ENCODE data around the gene CTBP2. TPM values are rescaled to one million over a fixed set of nuclear protein-coding genes. Genes with fewer than 3 reads are reported as not detected.

CTBP2 gene
- total and polyA plus RNA-seq, 10 of the 15 experiments (the other 5 are each of a cell fraction or from before 2014, with no cell fraction given): 0.02 to 0.72 (median 0.06) TPM; not detected in 2

GRCh38 chr10:125171402-125172306 lies 11.3 kb upstream of the CTBP2 start:
- Histone ChIP-seq H3K4me2 (ENCODE audit: control insufficient read depth, insufficient read depth) (no peak overlapping the region), H3K9me3 (replicated peaks; ENCODE audit: control insufficient read depth, insufficient read depth, low read length) (no peaks in the 10 kb centered on the region), H3K79me2 (ENCODE audit: control insufficient read depth, insufficient read depth, low read length) (no peaks in the 10 kb centered on the region), H3K27me3 (replicated peaks in 1 of 2; ENCODE audit: control insufficient read depth in 2 of 2, insufficient read depth in 2 of 2, low read length in 1 of 2) (peaks cover 0 to 3% of the 10 kb centered on the region in 2 experiments; a peak in 1 of 4 replicates), H3K9ac (ENCODE audit: control insufficient read depth, insufficient read depth, low read length) (no peak overlapping the region), H3K4me3 (no peak overlapping the region), H4K20me1 (ENCODE audit: control insufficient read depth, insufficient read depth) (no peaks in the 10 kb centered on the region), H3K4me1 (ENCODE audit: control insufficient read depth, insufficient read depth, low read length) (no peaks in the 10 kb centered on the region), H3K36me3 (ENCODE audit: control insufficient read depth in 2 of 2, insufficient read depth in 2 of 2, low read length in 1 of 2) (no peaks in the 10 kb centered on the region), H2AFZ (ENCODE audit: control insufficient read depth, low read depth, low read length) (no peak overlapping the region), H3K27ac (ENCODE audit: control insufficient read depth, insufficient read depth) (no peak overlapping the region)
- POLR2A ChIA-PET: no interaction called here
- DNase-seq (ENCODE audit: low read depth, low spot score): no peak
- in situ Hi-C loops (cut with MboI): no loop called here
- 57% methylated on average over 12 of the region's 12 CpGs for WGBS (ENCODE audit: insufficient coverage, insufficient replicate concordance, low lambda C conversion rate, missing lambda C conversion rate)
- no peak for FAIRE-seq
- no peak for ATAC-seq
- SMC1A ChIA-PET (ENCODE audit: uncharacterized antibody, unreplicated experiment): interaction anchor here (0.6 kb wide), 1 partner anchor 1386 kb away, joined by 3 read pairs; no protein-coding TSS in a partner anchor
- BruUV-seq (replicated peaks): no TSS peak
- CTCF ChIA-PET: no interaction called here
- RAD21 ChIA-PET (ENCODE audit: unreplicated experiment): no interaction called here
- intact Hi-C loops (cut with micrococcal nuclease; ENCODE audit: unreplicated experiment): no loop called here
- TF ChIP-seq, protein P1, sequence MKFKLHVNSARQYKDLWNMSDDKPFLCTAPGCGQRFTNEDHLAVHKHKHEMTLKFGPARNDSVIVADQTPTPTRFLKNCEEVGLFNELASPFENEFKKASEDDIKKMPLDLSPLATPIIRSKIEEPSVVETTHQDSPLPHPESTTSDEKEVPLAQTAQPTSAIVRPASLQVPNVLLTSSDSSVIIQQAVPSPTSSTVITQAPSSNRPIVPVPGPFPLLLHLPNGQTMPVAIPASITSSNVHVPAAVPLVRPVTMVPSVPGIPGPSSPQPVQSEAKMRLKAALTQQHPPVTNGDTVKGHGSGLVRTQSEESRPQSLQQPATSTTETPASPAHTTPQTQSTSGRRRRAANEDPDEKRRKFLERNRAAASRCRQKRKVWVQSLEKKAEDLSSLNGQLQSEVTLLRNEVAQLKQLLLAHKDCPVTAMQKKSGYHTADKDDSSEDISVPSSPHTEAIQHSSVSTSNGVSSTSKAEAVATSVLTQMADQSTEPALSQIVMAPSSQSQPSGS (IDR thresholded peaks at IDR 0.05; ENCODE audit: low read length): no peak
- TF ChIP-seq RELB (IDR thresholded peaks at IDR 0.05; ENCODE audit: low read depth): no peak
- TF ChIP-seq SMAD5 (IDR thresholded peaks at IDR 0.05; ENCODE audit: low read depth): no peak
- TF ChIP-seq ZNF24 (IDR thresholded peaks at IDR 0.05): no peak
- no peak for TF ChIP-seq BACH1 (IDR thresholded peaks at IDR 0.05; ENCODE audit: borderline replicate concordance)
- TF ChIP-seq TAF1 (IDR thresholded peaks at IDR 0.05; ENCODE audit: borderline replicate concordance, low read depth, low read length): no peak
- TF ChIP-seq IRF4 (IDR thresholded peaks at IDR 0.05; ENCODE audit: low read depth, low read length): no peak
- no peak for TF ChIP-seq BHLHE40 (IDR thresholded peaks at IDR 0.05; ENCODE audit: borderline replicate concordance in 1 of 2, low read depth in 2 of 2, low read length in 1 of 2)
- no peak for TF ChIP-seq IKZF1 (conservative IDR thresholded peaks at IDR 0.05)
- TF ChIP-seq, protein P2, sequence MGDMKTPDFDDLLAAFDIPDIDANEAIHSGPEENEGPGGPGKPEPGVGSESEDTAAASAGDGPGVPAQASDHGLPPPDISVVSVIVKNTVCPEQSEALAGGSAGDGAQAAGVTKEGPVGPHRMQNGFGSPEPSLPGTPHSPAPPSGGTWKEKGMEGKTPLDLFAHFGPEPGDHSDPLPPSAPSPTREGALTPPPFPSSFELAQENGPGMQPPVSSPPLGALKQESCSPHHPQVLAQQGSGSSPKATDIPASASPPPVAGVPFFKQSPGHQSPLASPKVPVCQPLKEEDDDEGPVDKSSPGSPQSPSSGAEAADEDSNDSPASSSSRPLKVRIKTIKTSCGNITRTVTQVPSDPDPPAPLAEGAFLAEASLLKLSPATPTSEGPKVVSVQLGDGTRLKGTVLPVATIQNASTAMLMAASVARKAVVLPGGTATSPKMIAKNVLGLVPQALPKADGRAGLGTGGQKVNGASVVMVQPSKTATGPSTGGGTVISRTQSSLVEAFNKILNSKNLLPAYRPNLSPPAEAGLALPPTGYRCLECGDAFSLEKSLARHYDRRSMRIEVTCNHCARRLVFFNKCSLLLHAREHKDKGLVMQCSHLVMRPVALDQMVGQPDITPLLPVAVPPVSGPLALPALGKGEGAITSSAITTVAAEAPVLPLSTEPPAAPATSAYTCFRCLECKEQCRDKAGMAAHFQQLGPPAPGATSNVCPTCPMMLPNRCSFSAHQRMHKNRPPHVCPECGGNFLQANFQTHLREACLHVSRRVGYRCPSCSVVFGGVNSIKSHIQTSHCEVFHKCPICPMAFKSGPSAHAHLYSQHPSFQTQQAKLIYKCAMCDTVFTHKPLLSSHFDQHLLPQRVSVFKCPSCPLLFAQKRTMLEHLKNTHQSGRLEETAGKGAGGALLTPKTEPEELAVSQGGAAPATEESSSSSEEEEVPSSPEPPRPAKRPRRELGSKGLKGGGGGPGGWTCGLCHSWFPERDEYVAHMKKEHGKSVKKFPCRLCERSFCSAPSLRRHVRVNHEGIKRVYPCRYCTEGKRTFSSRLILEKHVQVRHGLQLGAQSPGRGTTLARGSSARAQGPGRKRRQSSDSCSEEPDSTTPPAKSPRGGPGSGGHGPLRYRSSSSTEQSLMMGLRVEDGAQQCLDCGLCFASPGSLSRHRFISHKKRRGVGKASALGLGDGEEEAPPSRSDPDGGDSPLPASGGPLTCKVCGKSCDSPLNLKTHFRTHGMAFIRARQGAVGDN (IDR thresholded peaks at IDR 0.05): no peak
- no peak for TF ChIP-seq PRDM15 (CRISPR knock-in tag; IDR thresholded peaks at IDR 0.05)
- no peak for TF ChIP-seq RB1 (IDR thresholded peaks at IDR 0.05; ENCODE audit: borderline replicate concordance)

Data from GM12878 (cell line).